Activated T-helper 1 cell treated with Interleukin-2 at 50 U/mL for 16 hours (primary cell): ENCODE results near the gene NANOS3.
"Not testable (repeated sequence)": the region's sequence is repeated elsewhere in the genome, so short reads cannot be mapped to it uniquely, and the experiment has no call there.

ENCODE experiments used
- DNase-seq: peaks from one replicate; pipeline ENCODE4 v3.0.0-alpha.2; 2020; ENCODE audit warnings: low read depth

The NANOS3 gene

DNA sequence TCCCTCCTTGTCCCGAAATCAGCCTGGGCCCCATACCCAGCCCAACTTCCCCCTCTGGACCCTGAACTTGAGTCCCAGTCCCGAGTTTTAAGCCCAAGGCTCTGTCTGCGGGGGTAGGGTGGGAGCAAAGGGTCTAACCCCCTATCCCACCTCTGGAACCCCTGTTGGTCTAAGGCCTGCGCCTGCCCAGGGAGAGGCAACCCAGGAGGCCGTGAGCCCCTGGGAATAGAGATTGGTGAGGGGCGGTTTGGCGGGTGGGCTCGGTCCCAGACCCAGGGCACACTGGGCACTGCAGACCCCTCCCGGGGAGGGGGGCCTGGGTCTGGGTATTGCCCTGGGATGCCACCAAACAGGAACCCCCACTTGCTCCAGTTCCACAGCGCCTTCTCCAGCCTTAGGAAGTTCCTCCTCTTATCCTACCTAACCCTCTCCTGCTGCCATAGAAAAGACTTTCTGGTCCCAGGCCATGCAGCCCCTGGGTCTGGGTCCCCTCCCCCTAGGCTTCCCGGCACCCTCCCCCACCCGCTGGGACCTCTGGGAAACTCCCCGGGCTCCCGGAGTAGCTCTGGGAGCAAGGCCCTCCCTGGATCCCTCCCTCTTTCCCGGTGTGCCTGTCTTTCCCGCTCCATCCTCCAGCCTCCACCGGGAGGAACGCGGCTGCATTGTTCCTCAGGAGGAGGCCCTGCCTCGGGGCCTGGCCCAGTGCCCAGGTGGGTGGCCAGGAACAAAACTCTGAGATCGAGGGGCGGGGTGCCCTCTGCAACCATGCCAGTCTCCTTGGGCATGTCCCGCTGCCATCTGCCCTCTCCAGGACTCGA, 33.6 kb upstream of the NANOS3 start:
- DNase-seq, result no peak

DNA sequence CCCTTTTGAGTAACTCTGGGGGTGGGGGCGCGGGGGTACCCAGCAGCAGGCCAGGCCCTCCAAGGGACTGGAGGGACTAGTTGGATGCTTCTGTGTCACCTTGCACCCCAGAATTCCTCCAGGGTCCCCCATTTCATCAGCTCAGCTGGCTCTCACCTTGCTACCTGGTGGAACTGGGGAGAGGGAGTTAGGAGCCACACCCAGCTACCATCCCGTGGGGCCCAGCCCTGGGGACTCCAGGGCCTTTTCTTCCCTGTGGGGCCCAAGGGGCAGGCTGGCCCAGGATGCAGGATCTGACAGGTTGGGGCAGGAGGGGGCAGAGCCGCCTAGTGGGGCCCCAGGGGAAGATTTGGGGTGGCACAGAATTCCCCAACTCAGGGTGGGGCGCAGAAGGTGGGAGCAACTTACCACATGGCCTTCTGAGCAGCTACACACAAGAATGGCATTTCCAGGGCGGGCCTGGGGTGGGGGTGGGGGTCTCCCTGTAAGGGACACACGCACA, 32.8 kb upstream of the NANOS3 start:
- DNase-seq, result no peak

DNA sequence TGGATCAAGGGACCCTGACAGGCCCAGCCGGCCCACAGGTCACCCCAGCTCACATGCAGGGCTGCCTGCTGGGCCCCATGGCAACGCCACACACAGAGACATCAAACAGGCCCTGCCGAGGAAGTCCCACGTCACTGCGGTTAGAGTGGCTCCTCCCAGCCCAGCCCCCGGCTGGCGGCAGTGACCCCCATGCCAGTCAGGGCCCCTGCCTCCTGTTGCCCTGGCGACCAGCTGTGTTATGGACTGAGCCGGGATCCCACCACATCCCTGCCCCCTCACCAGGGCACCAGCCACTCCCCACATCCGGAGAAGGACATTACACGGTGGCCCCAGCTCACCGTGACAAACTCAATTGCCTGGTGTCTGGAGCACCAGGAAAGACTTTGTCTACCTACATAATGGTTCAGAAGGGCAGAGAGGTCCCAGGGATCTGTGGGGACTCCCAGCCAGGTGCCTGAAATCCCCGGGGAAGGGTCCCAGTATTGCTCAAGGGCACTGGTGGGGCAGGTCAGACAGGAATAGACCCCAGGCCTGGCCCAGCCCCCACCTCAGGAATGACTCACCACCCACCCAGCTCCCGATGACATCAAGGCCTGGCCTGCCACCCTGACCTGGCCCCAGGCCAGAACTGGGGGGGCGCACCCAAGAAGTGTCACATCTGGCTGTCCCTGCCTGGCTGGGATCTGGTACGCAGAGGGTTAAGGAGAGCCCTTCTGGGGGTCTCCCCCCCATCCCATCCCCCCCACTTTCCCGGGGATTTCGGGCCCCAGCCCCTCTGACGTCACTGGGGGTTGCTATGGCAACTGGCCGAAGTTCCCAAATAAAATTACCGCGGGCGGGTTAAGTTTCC, 30.2 kb upstream of the NANOS3 start:
- peak; percentile 90 for DNase-seq

DNA sequence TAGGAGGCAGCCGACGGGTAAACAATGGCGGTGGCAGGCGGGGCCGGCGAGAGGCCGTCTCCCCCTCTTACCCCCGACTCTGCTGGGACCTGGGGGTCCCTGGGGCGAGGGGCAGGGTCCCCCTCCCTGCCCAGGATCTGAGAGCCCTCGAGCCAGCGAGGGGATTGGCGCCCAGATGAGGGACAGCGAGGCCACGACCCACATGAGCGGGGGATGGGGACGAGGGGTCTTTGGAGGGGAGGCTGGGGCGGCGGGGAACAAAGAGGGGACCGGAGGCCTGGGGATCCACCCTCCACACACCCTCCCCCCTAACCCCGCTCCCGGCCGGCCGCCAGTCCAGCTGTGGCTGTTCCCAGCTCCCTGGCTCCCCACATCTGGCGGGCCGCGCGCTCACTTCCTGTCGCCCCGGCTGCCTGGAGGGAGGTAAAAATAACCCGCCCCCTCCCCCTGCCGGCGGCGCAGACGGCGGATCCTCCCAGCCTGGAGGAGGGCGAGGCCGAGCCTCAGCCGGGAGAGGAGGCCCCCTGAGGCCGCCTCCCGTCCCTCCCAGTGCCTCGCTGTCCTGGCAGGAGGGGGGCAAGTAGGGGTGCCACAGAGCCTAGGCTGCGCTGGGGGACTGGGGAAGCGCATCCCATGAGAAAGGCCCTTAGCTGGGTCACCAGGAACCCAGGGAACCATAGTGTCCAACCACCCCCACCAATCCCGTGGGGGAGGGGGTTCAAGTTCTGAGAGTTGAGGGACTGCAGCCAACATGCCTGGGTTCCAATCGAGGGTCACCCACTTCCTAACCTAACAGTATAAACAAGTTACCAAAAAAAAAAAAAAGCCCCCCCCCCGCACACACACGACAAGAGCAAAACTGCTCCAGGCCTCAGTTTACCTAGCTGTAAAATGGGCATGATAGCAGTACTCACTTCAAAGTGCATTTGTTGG, 29.3 kb upstream of the NANOS3 start:
- peak; percentile 78 for DNase-seq

DNA sequence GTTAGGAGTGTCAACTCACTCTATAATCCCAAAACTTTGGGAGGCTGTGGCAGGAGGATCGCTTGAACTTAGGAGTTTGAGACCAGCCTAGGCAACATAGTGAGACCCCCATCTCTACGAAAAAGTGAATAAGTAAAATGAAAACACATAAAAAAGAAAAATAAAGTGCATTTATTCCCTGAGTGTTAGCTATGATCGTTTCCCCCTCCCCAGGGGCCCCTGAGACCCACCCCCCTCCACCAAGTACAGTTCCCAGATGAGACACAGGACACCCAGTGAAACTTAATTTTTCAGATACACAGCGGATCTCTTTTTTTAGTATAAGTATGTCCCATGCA, 28.6 kb upstream of the NANOS3 start:
- no peak for DNase-seq

DNA sequence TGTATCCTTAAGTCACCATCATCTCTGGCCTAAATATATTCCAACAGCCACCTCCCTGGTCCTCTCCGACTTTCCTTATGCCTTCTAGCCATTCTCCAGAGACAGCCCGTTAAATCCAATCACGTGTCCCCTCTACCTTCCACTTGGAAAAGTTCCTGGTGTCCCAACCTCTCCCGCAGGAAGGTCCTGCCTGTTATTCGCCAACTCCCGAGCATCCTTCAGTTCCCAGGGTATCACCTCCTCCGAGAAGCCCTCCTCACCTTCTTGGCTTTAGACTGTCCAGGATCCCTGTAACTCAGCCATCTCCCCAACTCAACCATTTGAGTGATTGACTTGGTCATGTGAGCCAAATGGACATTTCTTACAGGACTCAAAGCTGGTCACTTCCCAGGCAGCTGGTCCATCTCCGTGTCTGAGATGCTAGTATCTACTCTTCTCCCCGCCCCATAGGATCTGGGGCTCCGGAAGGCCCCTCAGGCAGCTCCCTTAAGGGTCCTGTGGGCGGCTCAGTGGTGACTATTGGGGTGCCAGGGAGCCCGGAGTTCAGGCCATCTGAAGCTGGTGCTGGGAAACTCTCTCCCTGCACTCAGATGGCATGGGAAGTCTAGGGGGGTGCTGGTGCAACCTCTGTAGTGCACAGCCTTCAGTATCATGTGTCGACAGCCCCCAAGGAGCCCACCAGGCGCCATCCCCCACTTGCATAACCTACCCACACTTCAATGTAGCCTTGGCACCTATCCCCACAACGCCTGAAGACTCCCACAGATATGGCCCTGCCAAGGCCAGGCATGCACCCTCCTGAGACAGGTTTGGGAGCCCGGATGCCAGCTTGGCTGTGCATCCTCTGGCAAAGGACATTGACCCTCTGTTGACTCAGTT, 27.9 kb upstream of the NANOS3 start:
- no peak for DNase-seq

DNA sequence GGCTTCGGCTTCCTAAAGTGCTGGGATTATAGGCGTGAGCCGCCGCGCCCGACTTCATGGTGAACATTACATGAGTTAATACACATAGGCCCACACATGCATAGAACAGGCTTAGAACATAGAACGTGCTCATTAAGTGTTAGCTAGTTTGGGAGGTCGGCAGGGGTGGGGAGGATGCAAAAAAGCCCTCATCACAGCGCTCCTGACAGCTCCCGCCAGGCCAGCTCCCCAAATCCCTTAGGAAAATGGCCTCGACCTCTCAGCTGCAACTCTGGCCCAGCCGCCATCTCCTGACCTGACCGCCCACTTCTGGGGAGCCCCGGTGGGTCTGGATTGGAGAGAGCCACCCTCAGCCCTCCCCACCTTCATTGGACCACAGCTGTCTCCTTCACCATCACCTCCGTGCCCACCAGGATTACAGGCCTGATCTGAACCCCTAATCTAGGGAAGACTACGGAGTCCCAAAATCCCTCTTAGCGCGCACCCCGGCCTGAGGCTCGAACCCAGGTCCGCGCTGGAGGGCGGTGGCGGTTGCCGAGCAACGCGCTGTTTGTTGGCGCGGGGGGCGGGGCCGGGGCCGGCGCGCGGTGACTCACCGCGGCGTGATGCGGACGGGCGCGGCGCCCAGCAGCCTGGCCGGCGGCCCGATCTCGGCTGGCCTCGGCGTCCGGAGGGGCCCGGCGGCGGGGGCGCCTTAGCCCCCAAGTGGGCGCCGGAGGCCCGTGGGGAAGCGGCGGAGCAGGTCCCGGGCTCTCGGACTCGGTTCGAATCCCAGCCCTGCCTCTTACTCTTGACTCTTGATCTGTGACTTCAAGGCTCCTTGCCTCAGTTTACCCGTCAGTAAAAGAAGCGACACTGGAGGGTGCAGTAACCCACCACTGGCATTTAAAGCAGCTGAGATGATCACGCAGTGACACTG, 26.7 kb upstream of the NANOS3 start:
- peak; percentile 60 for DNase-seq

DNA sequence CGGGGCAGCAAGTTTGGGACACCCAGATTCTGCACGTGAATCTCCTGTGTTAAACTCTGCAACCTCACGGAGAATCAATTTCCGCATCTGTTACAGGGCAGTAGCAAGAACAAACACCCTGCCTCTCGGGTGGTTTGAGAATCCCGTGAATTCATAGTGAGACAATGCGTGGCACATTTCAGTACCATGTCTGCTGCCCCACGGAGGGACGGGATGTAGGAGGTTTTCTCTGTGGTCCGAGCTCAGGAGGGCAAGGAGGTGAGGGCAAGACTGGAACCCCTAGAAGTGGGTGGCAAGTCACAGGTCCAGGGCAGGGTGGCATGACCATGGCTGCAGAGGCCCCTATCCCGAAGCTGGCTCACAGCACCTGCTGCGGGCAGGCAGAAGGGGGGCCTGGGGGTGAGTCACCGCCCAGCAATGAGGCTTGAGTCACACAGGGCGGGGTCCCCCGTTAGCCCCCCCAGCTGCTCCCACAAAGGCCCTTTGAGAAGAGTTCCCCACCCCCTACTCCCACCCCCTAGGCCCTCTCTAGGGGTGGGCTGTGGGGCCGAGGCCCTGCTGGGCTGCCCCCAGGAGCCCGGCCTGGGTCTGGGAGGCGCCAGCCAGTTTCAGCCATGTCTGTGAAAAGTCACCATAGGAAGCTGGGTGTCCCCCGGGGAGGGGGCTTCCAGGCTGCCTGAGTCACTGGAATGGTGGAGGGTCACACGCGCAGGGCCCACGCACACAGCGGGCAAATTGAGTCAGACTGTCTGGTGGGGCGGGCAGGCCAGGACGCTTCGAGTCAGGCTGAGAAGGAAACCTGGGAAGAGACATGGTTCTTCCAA, 25.8 kb upstream of the NANOS3 start:
- DNase-seq, result peak; percentile 70

DNA sequence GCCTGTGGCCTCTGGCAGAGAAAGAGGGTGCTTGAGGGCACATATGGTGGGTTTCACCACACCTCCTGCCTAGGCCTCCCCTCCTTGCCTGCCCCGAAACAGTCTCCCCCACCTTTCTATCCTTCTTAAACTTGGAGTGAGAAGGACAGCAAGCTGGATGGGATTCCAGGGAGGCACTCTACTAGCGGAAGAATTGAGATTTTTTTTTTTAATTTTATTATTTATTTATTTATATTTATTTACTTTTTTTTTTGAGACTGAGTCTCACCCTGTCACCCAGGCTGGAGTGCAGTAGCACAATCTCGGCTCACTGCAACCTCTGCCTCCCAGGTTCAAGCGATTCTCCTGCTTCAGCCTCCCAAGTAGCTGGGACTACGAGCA, 25.2 kb upstream of the NANOS3 start:
- not testable (repeated sequence) for DNase-seq

DNA sequence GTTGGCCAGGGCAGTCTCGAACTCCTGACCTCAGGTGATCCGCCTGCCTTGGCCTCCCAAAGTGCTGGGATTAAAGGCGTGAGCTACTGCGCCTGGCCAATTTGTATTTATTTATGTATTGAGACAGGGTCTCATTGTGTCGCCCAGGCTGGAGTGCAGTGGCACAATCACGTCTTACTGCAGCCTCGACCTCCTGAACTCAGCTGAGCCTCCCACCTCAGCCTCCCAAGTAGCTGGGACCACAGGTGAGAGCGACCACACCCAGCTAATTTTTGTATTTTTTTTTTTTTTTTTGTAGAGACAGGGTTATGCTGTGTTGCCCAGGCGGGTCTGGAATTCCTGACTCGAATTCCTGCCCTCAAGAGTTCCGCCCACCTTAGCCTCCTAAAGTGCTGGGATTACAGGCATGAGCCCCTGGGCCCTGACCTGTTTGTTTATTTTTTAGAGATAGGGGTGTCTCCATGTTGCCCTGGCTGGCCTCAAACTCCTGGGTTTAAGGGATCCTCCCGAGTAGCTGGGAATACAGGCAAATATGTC, 24.7 kb upstream of the NANOS3 start:
- DNase-seq, result not testable (repeated sequence)

DNA sequence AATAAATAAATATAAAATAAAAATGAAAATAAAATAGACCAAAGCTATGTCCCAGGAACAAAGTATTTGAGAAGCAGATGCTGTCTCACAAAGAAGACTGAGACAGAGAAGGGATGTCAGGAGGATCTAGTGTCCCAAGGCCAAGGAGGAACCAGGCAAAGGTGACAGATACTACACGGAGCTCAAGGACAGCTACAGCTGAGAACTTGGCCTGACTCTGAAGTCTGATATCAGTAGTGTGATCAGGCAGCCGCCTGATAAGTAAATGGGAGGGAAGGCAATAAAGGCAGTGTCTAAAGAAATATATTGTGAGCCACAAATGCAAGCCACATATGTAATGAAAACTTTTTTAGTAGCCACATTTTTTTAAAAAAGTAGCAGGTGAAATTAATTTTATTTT, 20.4 kb upstream of the NANOS3 start:
- DNase-seq, result no peak

DNA sequence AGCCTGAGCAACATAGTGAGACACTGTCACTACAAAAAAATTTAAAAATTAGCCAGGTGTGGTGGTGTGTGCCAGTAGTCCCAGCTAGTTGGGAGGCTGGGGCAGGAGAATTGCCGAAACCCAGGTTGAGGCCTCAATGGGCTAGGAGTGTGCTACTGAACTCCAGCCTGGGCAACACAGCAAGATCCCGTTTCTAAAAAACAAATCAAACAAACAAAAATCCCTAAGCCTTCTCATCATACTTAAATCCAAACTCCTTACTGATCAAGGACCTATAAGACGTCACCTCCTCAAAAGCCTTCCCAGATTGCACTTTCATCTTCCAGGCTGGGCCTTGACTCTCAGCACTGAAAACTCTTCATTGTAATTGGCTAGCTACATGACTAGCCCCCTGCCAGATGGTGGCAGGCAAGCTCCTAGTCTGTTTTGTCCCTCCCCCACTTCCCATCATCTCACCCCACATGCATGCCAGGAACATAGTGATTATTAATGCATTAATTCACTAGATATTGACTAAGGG, 17.5 kb upstream of the NANOS3 start:
- no peak for DNase-seq

DNA sequence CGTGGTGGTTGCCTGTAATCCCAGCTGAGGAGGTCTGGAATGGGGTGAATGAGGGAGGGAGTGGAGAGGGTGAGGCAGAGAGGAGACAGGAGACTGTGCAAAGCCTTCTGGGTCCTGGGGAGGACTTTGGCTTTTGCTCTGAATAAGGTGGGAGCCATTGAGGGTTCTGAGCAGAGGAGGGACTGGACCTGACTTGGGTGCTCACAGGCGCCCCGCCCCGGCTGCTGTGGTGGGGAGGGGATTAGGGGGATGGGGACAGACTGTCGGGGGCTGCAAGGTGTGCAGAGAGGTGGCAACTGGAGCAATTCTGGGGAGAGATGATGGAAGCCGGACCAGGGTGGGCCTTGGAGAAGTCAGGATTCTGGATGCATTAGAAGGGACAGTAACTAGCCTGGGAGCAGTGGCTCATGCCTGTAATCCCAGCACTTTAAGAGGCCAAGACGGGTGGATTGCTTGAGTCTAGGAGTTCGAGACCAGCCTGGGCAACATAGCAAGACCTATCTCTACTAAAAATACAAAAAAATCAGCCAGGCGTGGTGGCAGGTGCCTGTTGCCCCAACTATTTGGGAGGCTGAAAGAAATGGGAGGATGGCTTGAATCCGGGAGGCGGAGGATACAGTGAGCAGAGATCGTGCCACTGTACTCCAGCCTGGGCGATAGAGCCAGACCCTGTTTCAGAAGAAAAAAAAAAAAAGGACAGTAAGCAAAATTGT, 16.1 kb upstream of the NANOS3 start:
- DNase-seq, result no peak

DNA sequence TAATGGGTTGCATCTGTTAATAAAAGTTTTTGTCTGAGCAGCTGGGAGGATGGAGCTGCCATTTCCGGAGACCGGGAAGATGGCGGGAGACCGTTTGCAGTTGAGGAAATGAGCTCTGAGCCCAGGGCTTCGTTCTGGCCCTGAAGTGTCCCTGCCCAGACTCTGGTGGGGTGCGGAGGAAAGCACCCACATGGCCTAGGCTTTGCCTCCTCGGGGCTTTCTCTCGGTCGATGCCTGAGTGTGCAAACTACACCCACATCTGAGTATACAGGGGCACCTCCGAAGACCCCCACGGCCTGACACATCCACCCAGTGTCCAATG, 15.6 kb upstream of the NANOS3 start:
- DNase-seq, result no peak

DNA sequence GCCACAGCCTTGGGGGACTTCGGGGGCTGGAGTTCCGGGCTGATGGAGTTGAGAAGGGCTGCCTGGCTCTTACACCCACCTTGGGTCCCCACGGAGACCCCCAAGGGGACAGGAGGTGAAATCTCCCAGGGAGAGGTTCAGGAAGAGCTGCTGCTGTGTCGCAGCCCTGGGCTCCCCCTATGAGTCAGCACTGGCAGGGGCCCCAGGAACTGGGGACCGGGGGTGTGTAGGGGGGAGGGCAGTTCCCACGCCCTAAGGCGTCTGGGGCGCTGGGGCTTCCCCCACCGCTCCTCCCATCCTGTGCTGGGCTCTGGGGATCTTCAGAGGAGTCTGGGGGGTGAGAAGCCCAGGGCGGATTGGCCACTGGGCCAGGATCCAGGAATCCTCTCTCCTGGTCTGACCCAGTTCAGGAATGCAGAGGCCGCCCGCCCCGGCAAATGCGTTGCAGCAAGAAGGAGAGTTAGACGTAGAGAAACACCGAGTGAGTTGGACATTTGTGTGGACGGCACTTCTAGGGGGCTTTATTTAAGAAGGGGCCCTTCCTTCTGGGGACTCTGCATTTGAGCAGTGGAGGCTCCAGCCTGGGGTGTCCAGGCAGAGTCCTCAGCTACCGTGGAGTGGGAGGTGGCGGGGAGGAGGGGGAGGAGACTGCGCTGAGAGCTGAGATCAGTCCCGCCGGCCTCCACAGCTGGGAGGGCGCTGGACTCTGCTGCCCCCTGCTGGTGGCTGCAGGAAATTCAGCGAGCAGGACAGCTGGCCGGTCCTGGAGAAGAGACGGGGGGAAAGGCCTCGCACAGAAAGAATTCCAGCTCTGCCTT, 15.0 kb upstream of the NANOS3 start:
- DNase-seq, result peak; percentile 82

DNA sequence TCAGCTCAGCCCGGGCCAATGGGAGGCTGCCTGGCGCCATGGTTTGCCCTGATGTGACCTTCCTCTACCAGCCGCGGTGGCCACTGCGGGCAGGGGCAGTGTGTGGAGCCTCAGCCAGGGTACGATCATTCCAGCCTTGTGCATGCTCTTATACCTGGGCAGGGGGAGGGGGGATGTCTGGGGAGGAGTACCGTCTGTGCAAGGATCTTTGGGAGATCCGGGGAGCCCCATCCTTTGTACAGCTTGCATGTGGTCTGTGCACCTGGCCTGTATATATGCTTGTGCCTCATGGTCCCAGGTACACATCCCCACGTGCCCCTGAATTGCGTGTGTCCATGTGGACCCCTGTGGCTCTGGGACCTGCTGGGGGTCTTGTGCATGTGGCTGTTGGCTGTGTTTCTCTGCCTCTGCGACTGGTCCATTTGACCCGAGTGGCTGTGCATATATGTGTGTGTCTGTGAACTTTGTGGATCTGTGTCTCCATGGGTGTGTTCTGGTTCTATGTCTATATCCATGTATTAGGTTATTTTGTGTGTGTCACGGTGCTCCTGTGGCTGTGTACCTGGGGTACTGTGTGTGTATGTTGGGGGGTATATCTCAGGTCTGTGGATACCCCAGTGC, 12.8 kb upstream of the NANOS3 start:
- DNase-seq, result no peak
